Smooth muscle cell (in vitro differentiated cells): ENCODE results near the gene SLC29A3. TPM values are rescaled to one million over a fixed set of nuclear protein-coding genes. Genes with fewer than 3 reads are reported as not detected.

Experiments
- DNase-seq: peaks from one replicate; lab custom pipeline; 2025; ENCODE audit not compliant: unreplicated experiment; lab: John Stamatoyannopoulos, UW
- H2AFZ ChIP-seq: fragments of 200-600 bp; sonication (generic); 2 replicates; pipeline ENCODE4 v1.6.0; 2016; ENCODE audit warnings: antibody characterized with exemption, low read depth, mild to moderate bottlenecking
- H3F3A ChIP-seq: fragments of 200-600 bp; sonication (generic); 2 replicates; pipeline ENCODE4 v1.6.0; 2017; ENCODE audit warnings: antibody characterized with exemption, low read depth
- H3K27ac ChIP-seq: fragments of 200-600 bp; sonication (generic); 2 replicates; pipeline ENCODE4 v1.5.1; 2016; ENCODE audit warnings: low read depth, mild to moderate bottlenecking
- H3K27me3 ChIP-seq: fragments of 200-600 bp; sonication (generic); 2 replicates; pipeline ENCODE4 v1.6.1; 2016; ENCODE audit warnings: low read depth, mild to moderate bottlenecking
- H3K36me3 ChIP-seq: fragments of 200-600 bp; sonication (generic); 2 replicates; pipeline ENCODE4 v1.5.1; 2016; ENCODE audit warnings: low read depth
- H3K4me1 ChIP-seq: fragments of 200-600 bp; sonication (generic); 2 replicates; pipeline ENCODE4 v1.5.1; 2016; ENCODE audit warnings: low read depth
- H3K4me2 ChIP-seq: fragments of 200-600 bp; sonication (generic); 2 replicates; pipeline ENCODE4 v1.6.0; 2016; ENCODE audit warnings: mild to moderate bottlenecking
- H3K4me3 ChIP-seq: fragments of 200-600 bp; sonication (generic); 2 replicates; pipeline ENCODE4 v1.5.1; 2016; ENCODE audit warnings: mild to moderate bottlenecking
- H3K79me2 ChIP-seq: fragments of 200-600 bp; sonication (generic); 2 replicates; pipeline ENCODE4 v1.6.0; 2016; ENCODE audit warnings: low read depth, mild to moderate bottlenecking
- H3K9ac ChIP-seq: fragments of 200-600 bp; sonication (generic); 2 replicates; pipeline ENCODE4 v1.6.0; 2016; ENCODE audit warnings: low read depth
- H3K9me3 ChIP-seq: fragments of 200-600 bp; sonication (generic); replicated peaks from 2 replicates; pipeline ENCODE4 v1.5.1; 2016; ENCODE audit warnings: low read depth
- H4K20me1 ChIP-seq: fragments of 200-600 bp; sonication (generic); 2 replicates; pipeline ENCODE4 v1.6.0; 2016; ENCODE audit warnings: low read depth
- WGBS: methylation state at CpG from one replicate; pipeline ENCODE4 v1.1.7; 2016; ENCODE audit warnings: low lambda C conversion rate; 5-methylcytosine and 5-hydroxymethylcytosine counted together
- polyA plus RNA-seq: library from polyadenylated mRNA; unstranded; fragments of >200 nt; fragmentation: Nextera tagmentation; extraction: Ambion mirVana; gene quantifications from 2 replicates; pipeline ENCODE4 v1.2.1, GENCODE V29; 2016
- total RNA-seq: library from RNA; depleted of rRNA; stranded (reverse); fragments of >200 nt; gene quantifications from 2 replicates; pipeline ENCODE4 v1.2.3, GENCODE V29; 2014
- TF ChIP-seq, protein P1 (sequence below): fragments of 200-600 bp; sonication (generic); IDR thresholded peaks from 2 replicates; pipeline ENCODE4 v1.5.1; 2017; ENCODE audit warnings: borderline replicate concordance, mild to moderate bottlenecking, antibody characterized with exemption; ENCODE audit not compliant: insufficient read depth, poor library complexity, severe bottlenecking

Gene SLC29A3
- total and polyA plus RNA-seq, 2 experiments from 2014 or later, result 2.9 to 4.8 TPM

DNA sequence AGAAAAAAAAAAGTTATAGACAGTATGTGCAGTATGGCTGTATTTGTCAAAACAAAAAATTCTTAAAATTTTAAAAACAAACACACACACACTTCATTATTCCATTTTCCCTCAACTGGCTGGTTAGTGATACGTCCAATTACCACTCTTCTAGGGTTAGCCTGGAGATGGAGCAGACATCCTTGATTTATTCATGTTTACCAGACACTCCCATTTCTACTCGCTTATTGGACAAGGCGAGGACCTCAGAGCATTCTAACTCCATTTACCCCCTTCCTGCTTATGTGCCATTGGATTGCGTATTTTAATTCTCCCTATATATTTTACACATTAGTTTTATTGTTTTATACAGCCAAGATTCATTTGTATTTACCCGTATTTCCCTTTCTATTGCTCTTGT, 69.1 kb downstream of the SLC29A3 start:
- Histone ChIP-seq H3K4me3 (no peak overlapping the region), H3K4me2 (no peak overlapping the region), H3K9me3 (no peaks in the 10 kb centered on the region), H3K79me2 (no peaks in the 10 kb centered on the region), H3K9ac (no peak overlapping the region), H3K27ac (no peak overlapping the region), H4K20me1 (no peaks in the 10 kb centered on the region), H2AFZ (no peak overlapping the region), H3K4me1 (no peaks in the 10 kb centered on the region), H3K27me3 (peaks cover 51% of the 10 kb centered on the region), H3F3A (no peaks in the 10 kb centered on the region), H3K36me3 (no peaks in the 10 kb centered on the region)
- TF ChIP-seq, protein P1, sequence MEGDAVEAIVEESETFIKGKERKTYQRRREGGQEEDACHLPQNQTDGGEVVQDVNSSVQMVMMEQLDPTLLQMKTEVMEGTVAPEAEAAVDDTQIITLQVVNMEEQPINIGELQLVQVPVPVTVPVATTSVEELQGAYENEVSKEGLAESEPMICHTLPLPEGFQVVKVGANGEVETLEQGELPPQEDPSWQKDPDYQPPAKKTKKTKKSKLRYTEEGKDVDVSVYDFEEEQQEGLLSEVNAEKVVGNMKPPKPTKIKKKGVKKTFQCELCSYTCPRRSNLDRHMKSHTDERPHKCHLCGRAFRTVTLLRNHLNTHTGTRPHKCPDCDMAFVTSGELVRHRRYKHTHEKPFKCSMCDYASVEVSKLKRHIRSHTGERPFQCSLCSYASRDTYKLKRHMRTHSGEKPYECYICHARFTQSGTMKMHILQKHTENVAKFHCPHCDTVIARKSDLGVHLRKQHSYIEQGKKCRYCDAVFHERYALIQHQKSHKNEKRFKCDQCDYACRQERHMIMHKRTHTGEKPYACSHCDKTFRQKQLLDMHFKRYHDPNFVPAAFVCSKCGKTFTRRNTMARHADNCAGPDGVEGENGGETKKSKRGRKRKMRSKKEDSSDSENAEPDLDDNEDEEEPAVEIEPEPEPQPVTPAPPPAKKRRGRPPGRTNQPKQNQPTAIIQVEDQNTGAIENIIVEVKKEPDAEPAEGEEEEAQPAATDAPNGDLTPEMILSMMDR, result no peak
- DNase-seq, result no peak
- WGBS, result 91% methylated on average over 5 of the region's 5 CpGs

DNA sequence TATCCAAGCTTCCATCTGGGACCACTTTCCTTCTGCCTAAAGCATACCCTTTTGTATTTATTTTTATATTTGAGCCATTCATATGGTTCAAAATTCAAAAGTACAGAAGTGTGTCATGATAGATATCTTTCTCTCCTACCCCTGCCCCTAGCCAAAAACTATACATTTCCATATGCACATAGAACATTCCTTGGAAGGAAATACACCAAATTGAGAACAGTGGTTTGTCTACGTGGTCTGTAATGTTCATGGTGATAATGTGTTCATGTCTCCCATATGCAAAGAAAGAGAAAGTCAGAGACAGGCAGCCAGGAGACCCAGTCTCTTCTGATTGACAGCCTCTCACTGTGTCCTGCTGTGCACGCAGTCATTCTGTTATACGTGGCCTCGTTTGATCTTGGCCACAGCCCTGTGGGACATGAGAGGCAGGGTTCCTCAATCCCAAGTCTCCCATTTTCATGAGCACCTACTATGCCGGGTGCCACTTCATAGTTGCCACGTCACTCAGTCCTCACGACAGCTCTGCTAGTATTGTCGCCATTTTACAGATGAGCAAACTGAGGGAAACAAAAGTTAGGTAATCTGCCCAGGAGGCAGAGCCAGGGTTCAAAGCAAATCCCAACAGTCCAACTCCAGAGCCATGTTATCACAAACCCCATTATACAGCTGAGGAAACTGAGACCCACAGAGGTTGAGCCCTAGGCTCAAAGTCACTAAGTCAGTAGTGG, 69.7 kb downstream of the SLC29A3 start:
- H3K27me3 ChIP-seq, result peaks cover 57% of the 10 kb centered on the region
- H3K4me3 ChIP-seq, result no peak overlapping the region
- no peak overlapping the region for H3K27ac ChIP-seq
- WGBS, result 80% methylated on average over 8 of the region's 8 CpGs
- DNase-seq, result no peak
- H4K20me1 ChIP-seq, result no peaks in the 10 kb centered on the region
- no peaks in the 10 kb centered on the region for H3K36me3 ChIP-seq
- no peak overlapping the region for H3K9ac ChIP-seq
- TF ChIP-seq, protein P1, result no peak
- no peaks in the 10 kb centered on the region for H3K79me2 ChIP-seq
- H2AFZ ChIP-seq, result no peak overlapping the region
- H3K4me2 ChIP-seq, result no peak overlapping the region
- H3K9me3 ChIP-seq, result no peaks in the 10 kb centered on the region
- no peaks in the 10 kb centered on the region for H3K4me1 ChIP-seq
- H3F3A ChIP-seq, result no peaks in the 10 kb centered on the region

DNA sequence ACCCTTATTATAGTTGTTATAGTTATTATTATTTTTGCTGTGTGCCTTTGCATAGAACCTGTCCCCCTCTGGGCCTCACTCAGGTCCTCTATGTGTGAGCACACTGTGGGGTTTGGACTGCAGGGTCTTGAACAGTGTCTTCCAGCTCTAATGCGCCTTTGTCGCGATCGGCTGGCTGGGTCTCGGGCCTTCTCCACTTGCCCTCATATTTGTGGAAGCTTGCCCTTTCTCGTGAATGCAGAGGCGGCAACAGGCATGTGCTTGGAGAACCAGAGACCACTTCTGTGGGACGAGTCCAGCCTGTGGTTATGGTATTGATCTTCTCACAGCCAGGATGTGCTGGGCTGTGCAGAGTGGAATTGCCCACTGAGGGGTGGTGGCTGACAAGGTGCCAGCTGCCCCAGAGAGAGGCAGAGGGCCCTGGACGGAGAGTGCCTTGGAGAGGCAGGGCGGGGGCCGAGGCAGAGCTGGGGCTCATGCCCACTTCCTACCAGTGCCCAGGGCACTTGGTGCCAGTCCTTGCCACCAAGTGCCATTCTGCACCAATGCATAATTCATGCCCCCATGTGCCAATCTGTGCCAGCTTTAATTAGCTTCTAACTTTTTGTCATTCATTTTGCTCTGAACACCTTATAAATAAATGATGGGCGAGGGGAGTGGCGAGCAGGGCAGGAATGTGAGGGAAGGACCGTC, 70.9 kb downstream of the SLC29A3 start:
- H3K4me1 ChIP-seq, result no peaks in the 10 kb centered on the region
- H3K4me3 ChIP-seq, result no peak overlapping the region
- no peak for DNase-seq
- H2AFZ ChIP-seq, result no peak overlapping the region
- TF ChIP-seq, protein P1, result no peak
- H3K9ac ChIP-seq, result no peak overlapping the region
- no peaks in the 10 kb centered on the region for H3K36me3 ChIP-seq
- peaks cover 68% of the 10 kb centered on the region for H3K27me3 ChIP-seq
- H3K9me3 ChIP-seq, result no peaks in the 10 kb centered on the region
- no peak overlapping the region for H3K4me2 ChIP-seq
- H3K79me2 ChIP-seq, result no peaks in the 10 kb centered on the region
- H4K20me1 ChIP-seq, result no peaks in the 10 kb centered on the region
- H3F3A ChIP-seq, result no peaks in the 10 kb centered on the region
- no peak overlapping the region for H3K27ac ChIP-seq
- 87% methylated on average over 14 of the region's 14 CpGs for WGBS
